Stimulated activated CD4-positive, alpha-beta T cell treated with anti-CD3 and anti-CD28 coated beads, TNF-alpha, amount 100 ng/mL, for 1 hour (primary cell): ENCODE data around the gene HASPIN.
A peak's percentile ranks its signal among the peaks of the same experiment; 100 is the strongest.

ENCODE experiments used
- DNase-seq, 3 donors: peaks; one replicate each; pipeline ENCODE4 v3.0.0-alpha.2; 2020; ENCODE audit warnings: low read depth in 3 of 3, low spot score in 1 of 3

Gene HASPIN

GRCh38 chr17:3723556-3724377 lies at the start of gene HASPIN:
TSS of gene HASPIN (plus strand) at chr17:3723903. CDS start at chr17:3723936, 33 bp downstream.
- peak; percentile 86 to 90 (median 87) for DNase-seq

GRCh38 chr17:3675886-3676285 lies 47.8 kb upstream of the HASPIN start:
- DNase-seq, result no peak

- DNase-seq, result no peak
Measured at GRCh38 chr17:3678095-3678820, 45.4 kb upstream of the HASPIN start.

- no peak for DNase-seq
Measured at GRCh38 chr17:3678821-3679530, 44.7 kb upstream of the HASPIN start.

GRCh38 chr17:3679531-3680126 lies 44.1 kb upstream of the HASPIN start:
- no peak for DNase-seq

GRCh38 chr17:3681057-3681456 lies 42.6 kb upstream of the HASPIN start:
- no peak for DNase-seq

GRCh38 chr17:3681565-3681964 lies 42.1 kb upstream of the HASPIN start:
- DNase-seq, result no peak

- no peak for DNase-seq
Measured at GRCh38 chr17:3682033-3682432, 41.7 kb upstream of the HASPIN start.

- DNase-seq, result peak; percentile 22 to 38 (median 34)
Measured at GRCh38 chr17:3683054-3683511, 40.6 kb upstream of the HASPIN start.

GRCh38 chr17:3685174-3685573 lies 38.5 kb upstream of the HASPIN start:
- no peak for DNase-seq

GRCh38 chr17:3688027-3688553 lies 35.6 kb upstream of the HASPIN start:
- no peak for DNase-seq

- no peak for DNase-seq
Measured at GRCh38 chr17:3688852-3689261, 34.8 kb upstream of the HASPIN start.

GRCh38 chr17:3689262-3690093 lies 34.2 kb upstream of the HASPIN start:
- no peak for DNase-seq

GRCh38 chr17:3690094-3690715 lies 33.5 kb upstream of the HASPIN start:
- DNase-seq, result no peak

- no peak for DNase-seq
Measured at GRCh38 chr17:3691617-3692067, 32.1 kb upstream of the HASPIN start.

- DNase-seq, result no peak
Measured at GRCh38 chr17:3692346-3692745, 31.4 kb upstream of the HASPIN start.

GRCh38 chr17:3693141-3693540 lies 30.6 kb upstream of the HASPIN start:
- no peak for DNase-seq

GRCh38 chr17:3693829-3694231 lies 29.9 kb upstream of the HASPIN start:
- no peak for DNase-seq

GRCh38 chr17:3695129-3695722 lies 28.5 kb upstream of the HASPIN start:
- DNase-seq, result no peak
